GM19452 (cell line): ENCODE data around the gene BBOX1.

Experiments used
- ATAC-seq: cut with Tn5 transposase; IDR thresholded peaks from one replicate; pipeline ENCODE4 v1.9.1; 2021; ENCODE audit not compliant: unreplicated experiment

BBOX1 gene

GRCh38 chr11:27025312-27025955 lies 15.2 kb upstream of the BBOX1 start:
- no peak for ATAC-seq

GRCh38 chr11:27025957-27026733 lies 14.5 kb upstream of the BBOX1 start:
- no peak for ATAC-seq

GRCh38 chr11:27028561-27028965 lies 12.1 kb upstream of the BBOX1 start:
- ATAC-seq, result no peak

- no peak for ATAC-seq
Observed at GRCh38 chr11:27029966-27030365, 10.6 kb upstream of the BBOX1 start.

GRCh38 chr11:27031754-27032153 lies 8.9 kb upstream of the BBOX1 start:
- no peak for ATAC-seq

GRCh38 chr11:27039873-27040272 lies 742 bp upstream of the BBOX1 start:
- no peak for ATAC-seq

- no peak for ATAC-seq
Observed at GRCh38 chr11:27041141-27041899, 705 bp downstream of the BBOX1 start.

GRCh38 chr11:27046956-27047355 lies 6.3 kb downstream of the BBOX1 start:
- no peak for ATAC-seq

- no peak for ATAC-seq
Observed at GRCh38 chr11:27052668-27053067, 12.1 kb downstream of the BBOX1 start.

GRCh38 chr11:27055065-27055682 lies 14.6 kb downstream of the BBOX1 start:
- no peak for ATAC-seq

- ATAC-seq, result no peak
Observed at GRCh38 chr11:27057091-27057780, 16.6 kb downstream of the BBOX1 start.

GRCh38 chr11:27058456-27058855 lies 17.8 kb downstream of the BBOX1 start:
- no peak for ATAC-seq

- ATAC-seq, result no peak
Observed at GRCh38 chr11:27059431-27059830, 18.8 kb downstream of the BBOX1 start.

- no peak for ATAC-seq
Observed at GRCh38 chr11:27060816-27061460, 20.3 kb downstream of the BBOX1 start.

- ATAC-seq, result no peak
Observed at GRCh38 chr11:27061461-27061821, 20.8 kb downstream of the BBOX1 start.

GRCh38 chr11:27064086-27064485 lies 23.5 kb downstream of the BBOX1 start:
- no peak for ATAC-seq

- no peak for ATAC-seq
Observed at GRCh38 chr11:27075192-27075591, 34.6 kb downstream of the BBOX1 start.

- ATAC-seq, result no peak
Observed at GRCh38 chr11:27075655-27076054, 35.0 kb downstream of the BBOX1 start.

- ATAC-seq, result no peak
Observed at GRCh38 chr11:27076121-27076589, 35.5 kb downstream of the BBOX1 start.

- no peak for ATAC-seq
Observed at GRCh38 chr11:27081056-27081455, 40.4 kb downstream of the BBOX1 start.
